Stimulated activated naive CD8-positive, alpha-beta T cell treated with anti-CD3 and anti-CD28 coated beads, Interleukin-15, amount 100 ng/mL, for 72 hours (primary cell): ENCODE measurements around the gene CYP11A1.
"Not testable (repeated sequence)": the region's sequence is repeated elsewhere in the genome, so short reads cannot be mapped to it uniquely, and the experiment has no call there.

Experiments
- ATAC-seq: fragments of 150-1000 bp; cut with Tn5 transposase; 2 replicates; pipeline ENCODE4 v1.10.0; 2021; ENCODE audit warnings: mild to moderate bottlenecking, moderate library complexity
- DNase-seq, 2 donors: peaks; one replicate each; pipeline ENCODE4 v3.0.0; 2021 to 2022
- H3K27ac Mint-ChIP-seq, 2 donors: one replicate each; pipeline ENCODE4 v1.8.0; 2022; ENCODE audit warnings: mild to moderate bottlenecking in 2 of 2, mixed read lengths in 2 of 2, moderate library complexity in 2 of 2
- H3K27me3 Mint-ChIP-seq: one replicate; pipeline ENCODE4 v1.8.0; 2022; ENCODE audit warnings: mixed read lengths
- H3K4me1 Mint-ChIP-seq: one replicate; pipeline ENCODE4 v1.8.0; 2022; ENCODE audit warnings: mild to moderate bottlenecking, mixed read lengths
- H3K4me3 Mint-ChIP-seq, 2 donors: one replicate each; pipeline ENCODE4 v1.8.0; 2022; ENCODE audit warnings: mild to moderate bottlenecking in 2 of 2, mixed read lengths in 2 of 2, moderate library complexity in 1 of 2
- H3K9me3 Mint-ChIP-seq, 2 donors: one replicate each; pipeline ENCODE4 v1.8.0; 2022; ENCODE audit warnings: mixed read lengths in 2 of 2

Gene CYP11A1

DNA sequence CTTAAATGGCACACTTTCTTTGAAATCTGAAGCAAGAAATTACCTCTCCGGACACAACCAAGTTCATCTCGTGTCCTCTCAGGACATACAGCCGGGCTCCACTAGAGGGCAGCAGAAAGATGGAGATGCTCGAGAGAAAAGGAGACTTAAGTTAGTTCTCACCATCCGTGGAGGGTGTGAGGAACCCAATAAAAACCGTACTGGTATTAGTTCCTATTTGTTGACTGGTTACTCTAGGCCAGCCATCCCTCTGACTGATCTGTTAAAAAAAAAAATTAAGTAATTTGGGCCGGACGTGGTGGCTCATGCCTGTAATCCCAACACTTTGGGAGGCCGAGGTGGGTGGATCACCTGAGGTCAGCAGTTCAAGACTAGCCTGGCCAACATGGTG lies 7.9 kb upstream of the CYP11A1 start:
- H3K4me3 Mint-ChIP-seq, result peak overlapping the region; percentile 88 to 93
- H3K27me3 Mint-ChIP-seq, result peaks cover 10% of the 10 kb centered on the region
- H3K9me3 Mint-ChIP-seq, result no peaks in the 10 kb centered on the region
- DNase-seq, result peak; percentile 81 to 87
- peak; percentile 50 for ATAC-seq
- no peak overlapping the region for H3K27ac Mint-ChIP-seq
- H3K4me1 Mint-ChIP-seq, result peaks cover 70% of the 10 kb centered on the region

DNA sequence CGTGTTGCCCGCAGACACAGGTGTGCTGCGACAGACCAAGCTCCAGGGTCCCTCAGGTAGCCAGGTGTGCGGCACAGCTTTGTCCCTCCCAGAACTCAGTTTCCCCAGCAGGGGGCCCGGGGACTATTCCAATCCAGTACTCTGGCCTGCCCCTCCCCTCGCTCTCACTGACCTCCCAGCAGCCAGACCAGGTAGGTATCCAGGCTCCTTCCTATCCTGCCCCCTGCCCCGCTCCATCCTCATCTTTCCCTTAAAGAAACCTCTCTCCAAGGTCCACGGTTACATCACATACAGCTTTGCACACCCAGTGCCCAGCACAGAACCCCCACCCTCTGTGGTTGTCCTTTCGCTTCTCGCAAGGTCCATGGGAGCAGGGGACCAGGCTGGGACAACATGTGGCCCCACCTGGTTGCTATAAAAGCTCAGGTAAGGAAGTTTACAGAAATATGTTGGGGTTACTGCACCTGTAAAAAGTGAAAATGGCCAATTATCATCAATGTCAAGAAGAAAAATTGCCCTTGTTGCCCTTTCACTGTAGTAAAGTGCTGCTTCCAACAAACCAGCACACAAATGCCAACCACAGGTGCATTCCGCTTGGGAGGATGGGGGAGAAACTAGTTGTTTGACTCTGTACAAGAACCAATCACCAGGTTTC lies 7.3 kb upstream of the CYP11A1 start:
- no peaks in the 10 kb centered on the region for H3K9me3 Mint-ChIP-seq
- H3K27ac Mint-ChIP-seq, result peak overlapping the region in 1 of 2 donors; percentile 90
- peaks cover 15% of the 10 kb centered on the region for H3K27me3 Mint-ChIP-seq
- peak overlapping the region; percentile 88 to 93 for H3K4me3 Mint-ChIP-seq
- ATAC-seq, result peak; percentile 2
- H3K4me1 Mint-ChIP-seq, result peaks cover 64% of the 10 kb centered on the region
- no peak for DNase-seq

DNA sequence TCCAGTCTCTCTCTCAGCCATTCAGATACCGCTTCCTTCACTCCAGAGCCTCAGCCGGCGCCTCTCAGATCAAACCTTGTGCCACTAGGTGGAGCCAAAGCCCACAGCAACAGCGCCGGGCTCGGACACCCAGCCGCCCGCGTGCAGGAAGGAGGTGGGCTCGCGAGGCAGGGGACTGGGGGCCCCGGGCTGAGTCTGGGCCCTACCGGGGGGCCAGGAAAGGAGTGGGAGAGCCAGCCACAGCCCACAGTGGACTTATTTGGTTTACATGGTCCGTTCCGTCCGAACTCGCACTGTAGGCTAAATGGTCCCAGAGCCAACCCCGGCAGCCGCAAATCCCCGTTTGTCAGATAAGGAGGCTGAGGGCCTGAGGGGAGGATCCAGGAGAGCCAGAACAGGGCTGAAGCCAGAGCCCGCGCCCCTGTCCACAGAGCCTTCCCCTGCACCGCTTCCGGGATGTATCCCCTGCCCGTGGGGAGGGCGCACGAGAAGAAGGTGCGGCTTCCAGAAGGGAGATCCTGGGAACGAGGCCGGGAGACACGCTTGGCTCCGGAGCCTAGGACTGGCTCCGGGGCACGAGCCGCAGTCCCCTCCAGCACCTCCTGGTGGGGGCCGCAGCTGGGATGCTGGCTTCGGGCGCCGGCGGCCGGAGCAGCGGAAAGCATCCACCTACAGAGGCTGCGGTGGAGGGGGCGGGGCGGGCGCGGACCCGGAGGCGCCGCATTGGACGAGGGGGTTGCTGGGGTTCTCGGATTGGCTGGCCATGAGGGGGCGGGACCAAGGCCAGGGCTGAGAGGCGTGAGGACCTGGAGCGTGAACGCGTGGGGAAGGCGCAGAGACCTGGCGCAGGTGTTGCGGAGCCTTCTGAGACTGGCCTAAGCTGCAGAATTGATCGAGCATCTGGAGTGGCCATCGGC lies 6.5 kb upstream of the CYP11A1 start:
- ATAC-seq (peak; percentile 95), DNase-seq (peak; percentile 90 to 93)
- H3K27ac Mint-ChIP-seq, result peak overlapping the region in 1 of 2 donors; percentile 3
- no peaks in the 10 kb centered on the region for H3K9me3 Mint-ChIP-seq
- H3K4me3 Mint-ChIP-seq, result peak overlapping the region; percentile 88 to 93
- H3K4me1 Mint-ChIP-seq, result peaks cover 57% of the 10 kb centered on the region
- peaks cover 21% of the 10 kb centered on the region for H3K27me3 Mint-ChIP-seq

DNA sequence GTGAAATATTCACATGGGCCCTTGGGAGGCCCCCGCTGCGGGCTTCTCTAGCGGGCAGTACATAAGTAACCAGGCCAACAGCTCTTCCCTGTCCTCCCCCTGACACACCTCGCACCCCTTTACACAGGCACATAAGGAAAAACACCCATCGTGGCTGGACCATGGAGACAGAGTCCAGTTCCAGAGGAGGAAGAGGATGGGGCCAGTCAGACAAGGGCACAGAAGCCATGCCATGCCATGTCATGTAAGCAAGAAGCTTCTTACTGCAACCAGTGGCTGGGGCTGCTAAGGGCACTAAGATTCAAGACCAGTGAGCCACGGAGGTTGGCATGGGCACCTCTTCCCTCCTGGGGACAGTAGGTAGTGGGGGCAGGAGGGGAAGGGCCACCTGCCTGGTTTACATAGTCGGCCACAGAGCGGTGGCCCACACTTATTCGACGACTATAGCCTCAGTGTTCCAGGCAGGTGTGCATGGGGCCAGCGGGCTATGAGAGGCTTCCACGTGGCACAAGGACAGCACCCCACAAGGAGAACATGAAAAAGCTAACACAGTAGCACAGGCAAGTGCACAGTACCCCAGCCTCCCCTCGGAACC lies 5.7 kb upstream of the CYP11A1 start:
- Mint-ChIP-seq H3K4me1 (peaks cover 48% of the 10 kb centered on the region), H3K4me3 (peak overlapping the region; percentile 88 to 93), H3K9me3 (no peaks in the 10 kb centered on the region), H3K27me3 (peaks cover 30% of the 10 kb centered on the region), H3K27ac (no peak overlapping the region)
- ATAC-seq (no peak), DNase-seq (no peak)

DNA sequence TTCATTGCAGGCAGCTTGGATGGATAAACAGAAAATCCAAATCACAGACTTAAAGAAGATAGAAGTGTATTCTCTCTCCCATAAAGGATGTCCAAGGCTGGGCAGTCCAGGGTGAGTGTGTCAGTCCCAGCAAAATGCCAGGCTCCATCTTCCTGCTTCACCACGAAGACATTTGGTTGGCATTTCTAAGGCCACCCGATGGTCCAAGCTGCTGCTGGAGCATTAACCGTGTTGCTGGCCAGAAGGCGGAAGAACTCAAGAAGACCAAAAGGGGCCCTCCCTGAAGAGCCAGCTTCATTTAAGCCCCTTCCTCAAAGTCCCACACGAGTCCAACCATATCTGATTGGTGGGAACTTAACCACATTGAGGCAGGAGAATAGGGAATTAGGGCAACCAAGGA lies 3.0 kb upstream of the CYP11A1 start:
- Mint-ChIP-seq H3K27ac (no peak overlapping the region), H3K4me1 (peaks cover 30% of the 10 kb centered on the region), H3K4me3 (no peak overlapping the region), H3K9me3 (no peaks in the 10 kb centered on the region), H3K27me3 (peaks cover 52% of the 10 kb centered on the region)
- DNase-seq (no peak), ATAC-seq (no peak)

DNA sequence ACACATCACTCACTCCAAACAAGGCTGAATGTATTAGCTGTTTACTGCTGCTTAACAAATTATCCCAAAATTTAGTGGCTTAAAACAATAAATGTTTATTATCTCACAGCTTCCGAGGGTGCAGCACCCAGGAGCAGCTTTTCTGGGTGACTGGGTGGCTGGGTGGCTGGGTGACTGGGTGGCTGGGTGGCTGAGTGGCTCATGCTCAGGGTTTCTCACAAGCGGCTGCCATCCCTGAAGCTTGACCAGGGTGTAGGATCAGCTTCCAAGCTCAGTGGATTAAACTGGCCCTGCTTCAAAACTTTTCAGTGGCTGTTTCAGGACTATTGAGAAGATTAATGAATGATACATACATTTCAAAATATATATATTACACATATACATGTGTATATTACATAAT lies 2.3 kb upstream of the CYP11A1 start:
- DNase-seq (no peak), ATAC-seq (no peak)
- Mint-ChIP-seq H3K27me3 (peaks cover 59% of the 10 kb centered on the region), H3K9me3 (no peaks in the 10 kb centered on the region), H3K4me1 (peaks cover 28% of the 10 kb centered on the region), H3K4me3 (no peak overlapping the region), H3K27ac (no peak overlapping the region)

DNA sequence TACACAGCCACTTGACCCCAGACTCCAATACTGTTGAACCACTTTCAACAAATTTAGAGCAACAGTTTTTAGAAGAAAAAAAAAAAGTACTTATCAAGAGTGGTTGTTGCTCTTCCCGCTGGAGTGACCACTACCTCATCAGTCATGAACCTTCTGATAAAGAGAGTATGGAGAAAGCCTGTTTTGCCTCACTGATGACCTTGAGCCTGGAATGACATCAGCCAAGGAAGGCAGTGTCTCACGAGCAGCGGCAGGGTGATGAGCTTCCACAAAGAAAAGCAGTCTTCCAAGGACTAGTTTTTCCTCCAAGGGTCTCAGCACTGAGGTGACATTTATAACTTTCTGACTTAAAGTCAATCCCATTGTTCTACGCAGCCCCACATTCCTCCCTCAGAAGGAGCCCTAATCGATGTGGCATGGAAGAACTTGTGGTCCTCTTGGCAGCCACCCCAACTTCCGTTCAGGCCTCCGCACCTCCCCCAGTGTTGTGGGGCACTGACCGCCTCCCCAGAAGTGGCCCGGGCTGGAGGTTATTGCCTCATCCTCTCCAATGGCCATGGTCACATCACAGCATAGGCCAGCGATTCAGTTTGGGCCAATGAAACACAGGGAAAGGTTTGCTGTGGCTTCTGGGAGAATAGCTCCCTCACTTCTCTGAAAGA lies 1.8 kb upstream of the CYP11A1 start:
- Mint-ChIP-seq H3K27me3 (peaks cover 64% of the 10 kb centered on the region), H3K4me3 (no peak overlapping the region), H3K9me3 (no peaks in the 10 kb centered on the region), H3K27ac (no peak overlapping the region), H3K4me1 (peaks cover 25% of the 10 kb centered on the region)
- ATAC-seq, result no peak
- no peak for DNase-seq

DNA sequence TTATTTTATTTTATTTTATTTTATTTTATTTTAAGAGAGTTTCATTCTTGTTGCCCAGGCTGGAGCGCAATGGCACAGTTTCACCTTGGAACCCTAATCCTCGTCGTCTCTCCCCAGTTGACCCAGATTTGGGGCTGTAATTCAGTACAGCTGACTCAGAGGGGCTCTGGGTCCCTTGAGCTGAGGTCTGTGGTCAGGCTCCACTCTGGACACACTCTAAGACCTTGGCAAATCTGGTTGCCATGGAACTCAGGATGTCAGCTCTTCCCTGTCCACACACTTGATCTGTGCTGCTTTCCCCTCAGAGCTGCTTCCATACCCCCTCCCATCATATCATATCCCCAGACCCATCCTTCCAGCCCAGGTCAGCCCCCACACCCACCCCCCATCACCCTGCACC lies 675 bp upstream of the CYP11A1 start:
- DNase-seq (no peak), ATAC-seq (no peak)
- Mint-ChIP-seq H3K27me3 (peaks cover 69% of the 10 kb centered on the region), H3K4me3 (no peak overlapping the region), H3K4me1 (peaks cover 23% of the 10 kb centered on the region), H3K9me3 (no peaks in the 10 kb centered on the region), H3K27ac (no peak overlapping the region)

DNA sequence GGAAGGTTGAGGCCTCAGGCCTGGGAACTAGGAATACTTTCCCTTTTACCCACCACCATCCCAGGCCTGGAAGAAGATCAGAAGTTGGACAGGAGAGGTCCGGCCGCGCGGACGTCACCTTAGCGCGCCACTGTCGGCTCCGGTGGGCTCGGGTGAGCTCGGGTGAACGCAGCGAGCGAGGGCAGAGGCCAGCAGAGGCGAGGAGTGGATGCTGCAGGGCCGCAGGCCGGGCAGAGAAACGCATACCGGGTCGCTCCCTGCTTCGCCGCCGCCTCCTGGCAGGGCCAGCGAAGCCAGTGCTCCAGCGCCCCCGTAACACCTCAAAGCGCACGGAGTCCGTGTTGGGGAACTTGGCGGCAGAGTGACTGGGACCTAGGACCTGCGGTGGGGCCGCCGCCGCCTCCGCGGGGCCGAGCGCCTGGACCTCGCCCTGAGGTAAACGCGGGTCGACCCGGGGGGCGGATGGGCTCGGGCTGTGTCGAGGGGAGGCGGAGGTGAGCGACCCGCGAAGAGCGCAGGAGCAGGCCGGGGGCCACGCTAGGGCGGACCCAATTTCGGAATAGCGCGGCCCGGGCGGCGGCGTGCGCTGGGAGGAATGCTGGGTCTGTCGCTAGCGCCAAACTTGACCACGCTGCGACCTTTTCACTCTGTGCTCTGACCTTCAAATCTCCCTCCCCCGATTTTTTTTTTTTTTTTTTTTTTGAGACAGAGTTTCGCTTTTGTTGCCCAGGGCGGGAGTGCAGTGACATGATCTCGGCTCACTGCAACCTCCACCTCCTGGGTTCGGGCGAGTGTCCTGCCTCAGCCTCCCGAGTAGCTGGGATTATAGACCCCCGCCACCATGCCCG lies 1.6 kb downstream of the CYP11A1 start:
- Mint-ChIP-seq H3K4me3 (peak overlapping the region; percentile 56 to 74), H3K27ac (no peak overlapping the region), H3K4me1 (peaks cover 20% of the 10 kb centered on the region), H3K9me3 (no peaks in the 10 kb centered on the region), H3K27me3 (peaks cover 65% of the 10 kb centered on the region)
- peak; percentile 74 for ATAC-seq
- DNase-seq, result peak in 1 of 2 donors; percentile 43

DNA sequence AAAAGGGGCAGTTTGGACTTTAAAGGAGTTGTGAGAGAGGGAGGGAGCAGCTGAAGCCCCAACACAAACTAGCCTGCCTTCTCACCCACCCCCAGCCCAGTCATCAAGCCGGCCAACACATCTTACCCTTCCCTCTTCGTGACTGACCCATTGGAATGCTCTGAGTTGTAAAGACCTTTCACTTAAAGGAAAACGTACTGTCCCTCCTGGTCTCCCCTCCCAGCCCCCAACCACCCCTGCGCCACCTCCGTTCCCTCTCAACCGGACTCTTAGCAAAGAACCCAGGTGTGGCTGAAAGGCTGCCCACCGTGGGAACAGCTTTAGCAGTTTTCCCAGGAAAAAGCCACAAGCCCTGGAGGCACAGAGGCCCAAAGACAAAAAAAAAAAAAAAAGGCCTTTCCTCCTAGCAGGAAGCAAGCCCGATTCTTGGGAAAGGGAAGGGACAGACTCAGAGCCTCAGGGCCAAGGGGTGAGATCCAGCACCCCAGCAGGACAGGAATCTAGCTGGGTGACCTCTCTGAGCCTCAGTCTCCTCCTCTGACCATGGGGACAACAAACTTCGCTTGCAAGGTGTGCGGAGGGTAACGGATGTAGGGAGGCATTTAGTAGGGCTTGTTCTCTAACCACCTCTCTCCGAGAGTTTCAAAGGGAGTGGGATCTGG lies 2.4 kb downstream of the CYP11A1 start:
- no peak for DNase-seq
- H3K4me1 Mint-ChIP-seq, result peaks cover 20% of the 10 kb centered on the region
- no peaks in the 10 kb centered on the region for H3K9me3 Mint-ChIP-seq
- peaks cover 59% of the 10 kb centered on the region for H3K27me3 Mint-ChIP-seq
- H3K4me3 Mint-ChIP-seq, result peak overlapping the region; percentile 56 to 74
- peak; percentile 20 for ATAC-seq
- no peak overlapping the region for H3K27ac Mint-ChIP-seq

DNA sequence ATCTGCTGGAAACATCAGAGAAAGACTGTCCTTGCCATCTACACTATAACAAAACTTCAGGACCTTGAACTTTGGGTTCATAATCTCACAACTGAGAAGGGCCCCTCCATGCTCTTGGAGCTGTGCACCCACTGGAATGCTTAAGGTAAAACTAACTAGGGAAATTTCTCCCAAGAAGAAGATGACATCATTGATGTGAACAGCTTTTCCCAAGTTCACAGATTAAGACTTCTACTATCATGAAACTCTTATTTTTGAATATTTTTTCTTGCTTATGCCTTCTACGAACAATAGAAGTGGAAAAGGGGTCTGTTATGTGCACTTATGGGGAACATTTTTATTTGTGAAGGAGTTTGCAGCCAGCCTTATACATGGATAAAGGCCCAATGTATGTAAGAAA lies 5.0 kb downstream of the CYP11A1 start:
- Mint-ChIP-seq H3K4me3 (no peak overlapping the region), H3K4me1 (peaks cover 20% of the 10 kb centered on the region), H3K9me3 (no peaks in the 10 kb centered on the region), H3K27ac (no peak overlapping the region), H3K27me3 (peaks cover 36% of the 10 kb centered on the region)
- ATAC-seq, result no peak
- no peak for DNase-seq

DNA sequence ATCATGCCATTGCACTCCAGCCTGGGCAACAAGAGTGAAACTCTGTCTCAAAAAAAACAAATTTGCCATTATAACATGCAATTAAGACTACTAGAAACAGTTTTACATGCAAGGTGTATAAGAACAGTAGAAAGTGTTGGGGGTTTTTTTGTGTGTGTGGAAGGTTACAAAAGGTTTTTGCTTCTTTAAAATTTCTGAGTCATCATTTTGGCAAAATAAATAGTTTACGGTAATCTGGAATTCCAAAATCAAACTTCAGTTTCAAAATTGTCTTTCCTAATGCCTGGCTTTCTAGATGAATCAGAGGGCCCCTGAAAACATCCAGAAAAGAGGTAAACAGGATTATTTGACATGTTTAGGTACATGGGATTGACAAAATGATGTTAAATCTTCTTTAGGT lies 6.6 kb downstream of the CYP11A1 start:
- Mint-ChIP-seq H3K27me3 (peaks cover 24% of the 10 kb centered on the region), H3K4me1 (peaks cover 16% of the 10 kb centered on the region)
- H3K4me3 Mint-ChIP-seq, H3K9me3 Mint-ChIP-seq, ATAC-seq, DNase-seq, H3K27ac Mint-ChIP-seq: not testable (repeated sequence)

DNA sequence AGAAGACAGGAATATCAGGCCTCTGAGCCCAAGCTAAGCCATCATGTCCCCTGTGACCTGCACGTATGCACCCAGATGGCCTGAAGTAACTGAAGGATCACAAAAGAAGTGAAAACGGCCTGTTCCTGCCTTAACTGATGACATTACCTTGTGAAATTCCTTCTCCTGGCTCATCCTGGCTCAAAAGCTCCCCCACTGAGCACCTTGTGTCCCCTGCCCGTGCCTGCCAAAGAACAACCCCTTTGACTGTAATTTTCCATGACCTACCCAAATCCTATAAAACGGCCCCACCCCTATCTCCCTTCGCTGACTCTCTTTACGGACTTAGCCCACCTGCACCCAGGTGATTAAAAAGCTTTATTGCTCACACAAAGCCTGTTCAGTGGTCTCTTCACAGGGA lies 8.1 kb downstream of the CYP11A1 start:
- H3K27ac Mint-ChIP-seq, H3K4me3 Mint-ChIP-seq, DNase-seq, H3K4me1 Mint-ChIP-seq, ATAC-seq: not testable (repeated sequence)
- Mint-ChIP-seq H3K9me3 (peaks cover 0 to 14% of the 10 kb centered on the region in 2 donors), H3K27me3 (peaks cover 24% of the 10 kb centered on the region)

DNA sequence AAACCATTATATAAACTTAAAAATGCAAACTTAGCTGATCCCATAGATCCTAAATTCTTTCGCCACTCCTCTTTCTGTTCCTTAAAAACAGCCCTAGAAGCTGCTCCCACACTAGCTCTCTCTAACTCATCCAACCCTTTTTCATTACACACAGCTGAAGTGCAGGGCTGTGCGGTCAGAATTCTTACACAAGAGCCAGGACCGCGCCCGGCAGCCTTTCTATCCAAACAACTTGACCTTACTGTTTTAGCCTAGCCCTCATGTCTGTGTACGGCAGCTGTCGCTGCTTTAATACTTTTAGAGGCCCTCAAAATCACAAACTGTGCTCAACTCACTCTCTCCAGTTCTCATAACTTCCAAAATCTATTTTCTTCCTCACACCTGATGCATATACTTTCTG lies 9.9 kb downstream of the CYP11A1 start:
- peaks cover 17% of the 10 kb centered on the region for H3K27me3 Mint-ChIP-seq
- not testable (repeated sequence) for H3K4me1 Mint-ChIP-seq, ATAC-seq

More for the DNA sequence above, 9.9 kb downstream of the CYP11A1 start:
- H3K27ac Mint-ChIP-seq, DNase-seq, H3K4me3 Mint-ChIP-seq: not testable (repeated sequence)
- peaks cover 0 to 16% of the 10 kb centered on the region in 2 donors for H3K9me3 Mint-ChIP-seq
